HG03354 (cell line): Measurements from ENCODE around the gene GSK3B.
"Not testable (repeated sequence)": the region's sequence is repeated elsewhere in the genome, so short reads cannot be mapped to it uniquely, and the experiment has no call there.

Experiments used
- ATAC-seq: cut with Tn5 transposase; IDR thresholded peaks from one replicate; pipeline ENCODE4 v1.9.1; 2021; ENCODE audit warnings: mild to moderate bottlenecking; ENCODE audit not compliant: unreplicated experiment, poor library complexity, severe bottlenecking

GSK3B gene

GRCh38 chr3:119894195-119894594 lies 200.1 kb downstream of the GSK3B start:
- ATAC-seq: no peak

GRCh38 chr3:119893769-119894168 lies 200.5 kb downstream of the GSK3B start:
- no peak for ATAC-seq

- peak; percentile 87 for ATAC-seq
Measured at GRCh38 chr3:119891944-119892721, 202.1 kb downstream of the GSK3B start.

- not testable (repeated sequence) for ATAC-seq
Measured at GRCh38 chr3:119888681-119889080, 205.6 kb downstream of the GSK3B start.

GRCh38 chr3:119885746-119886530 lies 208.3 kb downstream of the GSK3B start:
- no peak for ATAC-seq

GRCh38 chr3:119884161-119884557 lies 210.1 kb downstream of the GSK3B start:
- ATAC-seq: no peak

- ATAC-seq: no peak
Measured at GRCh38 chr3:119883461-119884160, 210.6 kb downstream of the GSK3B start.

GRCh38 chr3:119880966-119881365 lies 213.3 kb downstream of the GSK3B start:
- ATAC-seq: no peak

GRCh38 chr3:119873646-119874045 lies 220.6 kb downstream of the GSK3B start:
- ATAC-seq: no peak

- ATAC-seq: no peak
Measured at GRCh38 chr3:119872773-119873172, 221.5 kb downstream of the GSK3B start.

- no peak for ATAC-seq
Measured at GRCh38 chr3:119871571-119871970, 222.7 kb downstream of the GSK3B start.

GRCh38 chr3:119870512-119870911 lies 223.7 kb downstream of the GSK3B start:
- ATAC-seq: peak; percentile 48

GRCh38 chr3:119864476-119864875 lies 229.8 kb downstream of the GSK3B start:
- no peak for ATAC-seq

- no peak for ATAC-seq
Measured at GRCh38 chr3:119862616-119863015, 231.6 kb downstream of the GSK3B start.

- no peak for ATAC-seq
Measured at GRCh38 chr3:119861681-119862080, 232.6 kb downstream of the GSK3B start.

- ATAC-seq: no peak
Measured at GRCh38 chr3:119859728-119860127, 234.5 kb downstream of the GSK3B start.

- no peak for ATAC-seq
Measured at GRCh38 chr3:119858957-119859356, 235.3 kb downstream of the GSK3B start.

- no peak for ATAC-seq
Measured at GRCh38 chr3:119856695-119857094, 237.6 kb downstream of the GSK3B start.

GRCh38 chr3:119849126-119849525 lies 245.1 kb downstream of the GSK3B start:
- no peak for ATAC-seq

- ATAC-seq: no peak
Measured at GRCh38 chr3:119841808-119842471, 252.3 kb downstream of the GSK3B start.
